A549 (cell line): ENCODE measurements around the gene SEMA4D. TPM values are rescaled to one million over a fixed set of nuclear protein-coding genes. Genes with fewer than 3 reads are reported as not detected.

Source experiments
- ATAC-seq, 2 experiments: fragments of 200-7000 bp in 1 of 2; fragments of >200 bp in 1 of 2; cut with Nextera tagmentation in 1 of 2; cut with Tn5 transposase in 1 of 2; 3 replicates each; pipeline versions ENCODE4 v1.8.0 to v1.9.1; 2018 to 2020; ENCODE audit warnings: mild to moderate bottlenecking in 1 of 2, moderate library complexity in 1 of 2
- CTCF ChIA-PET: fragments of 300-600 bp; sonication (Branson Sonifier 250); formaldehyde crosslinking; extraction: SDS; loops from one replicate; lab custom pipeline; 2021; ENCODE audit warnings: antibody characterized with exemption, inconsistent platforms; lab: Yijun Ruan, JAX
- POLR2A ChIA-PET: fragments of 350-600 bp; formaldehyde crosslinking; extraction: SDS; loops from one replicate; lab custom pipeline; 2021; ENCODE audit warnings: antibody characterized with exemption, inconsistent platforms; lab: Yijun Ruan, JAX
- DNase-seq, 2 experiments: peaks; one replicate each; pipeline versions ENCODE4 v3.0.0 to v3.0.0-alpha.2; 2011 to 2016; ENCODE audit warnings: low read depth in 1 of 2, low spot score in 1 of 2
- FAIRE-seq: peaks from 2 replicates; lab custom pipeline; 2011; peaks lifted over from hg19 to GRCh38; lab: Jason Lieb, UNC
- H3K27ac ChIP-seq, 2 experiments: fragments of >200 bp; sonication (Bioruptor Twin); formaldehyde crosslinking; 3 replicates each; pipeline ENCODE4 v1.5.1; 2016 to 2017
- H3K4me1 ChIP-seq: fragments of >200 bp; sonication (Bioruptor Twin); formaldehyde crosslinking; 3 replicates; pipeline ENCODE4 v1.6.1; 2016
- H3K4me2 ChIP-seq: fragments of >200 bp; sonication (Bioruptor Twin); formaldehyde crosslinking; 3 replicates; pipeline ENCODE4 v1.6.1; 2016
- H3K4me3 ChIP-seq: fragments of >200 bp; sonication (Bioruptor Twin); formaldehyde crosslinking; 3 replicates; pipeline ENCODE4 v1.5.1; 2016
- H3K9me3 ChIP-seq: fragments of >200 bp; sonication (Bioruptor Twin); formaldehyde crosslinking; 3 replicates; pipeline ENCODE4 v1.6.1; 2016
- CBX2 ChIP-seq: fragments of 200-600 bp; sonication (generic); IDR thresholded peaks from 2 replicates; pipeline ENCODE4 v1.6.1; 2016; ENCODE audit warnings: low read depth, mild to moderate bottlenecking, borderline replicate concordance
- CEBPB ChIP-seq, 2 experiments: fragments of >200 bp in 1 of 2; sonication (Bioruptor Twin) in 1 of 2; formaldehyde crosslinking in 1 of 2; IDR thresholded peaks; 2 replicates each; pipeline ENCODE4 v1.6.1; 2012 to 2016
- CHD2 ChIP-seq: fragments of 150-350 bp; IDR thresholded peaks from 2 replicates; pipeline ENCODE4 v1.6.1; 2014; ENCODE audit warnings: low read length; ENCODE audit not compliant: partially characterized antibody
- CHD4 ChIP-seq: fragments of 200-600 bp; sonication (generic); IDR thresholded peaks from 2 replicates; pipeline ENCODE4 v1.6.1; 2016; ENCODE audit warnings: antibody characterized with exemption, mild to moderate bottlenecking, borderline replicate concordance
- EHF ChIP-seq: fragments of 250-450 bp; sonication (Bioruptor Pico); IDR thresholded peaks from 2 replicates; pipeline ENCODE4 v1.5.0; 2020; ENCODE audit warnings: mild to moderate bottlenecking
- GATA3 ChIP-seq: IDR thresholded peaks from 2 replicates; pipeline ENCODE4 v1.6.1; 2012; ENCODE audit warnings: borderline replicate concordance
- POLR2AphosphoS2 ChIP-seq: conservative IDR thresholded peaks from 2 replicates; pipeline ENCODE4 v1.6.1; 2012; ENCODE audit warnings: low read length, improper control_type of control experiment, inconsistent platforms
- RAD21 ChIP-seq, 2 experiments: fragments of >200 bp in 1 of 2; sonication (Bioruptor Twin) in 1 of 2; formaldehyde crosslinking in 1 of 2; IDR thresholded peaks in 1 of 2; conservative IDR thresholded peaks in 1 of 2; 2 replicates in 1 of 2; 3 replicates in 1 of 2; pipeline ENCODE4 v1.6.1; 2012 to 2018; ENCODE audit warnings: inconsistent platforms in 1 of 2
- RCOR1 ChIP-seq: fragments of 150-350 bp; IDR thresholded peaks from 2 replicates; pipeline ENCODE4 v1.6.1; 2014; ENCODE audit warnings: antibody characterized with exemption, low read length, low read depth
- REST ChIP-seq: fragments of 200-600 bp; sonication (generic); IDR thresholded peaks from 2 replicates; pipeline ENCODE4 v1.6.1; 2016; ENCODE audit warnings: antibody characterized with exemption, mild to moderate bottlenecking, moderate library complexity
- RFX5 ChIP-seq: fragments of 450-650 bp; IDR thresholded peaks from 2 replicates; pipeline ENCODE4 v1.7.1; 2014; ENCODE audit warnings: antibody characterized with exemption, mild to moderate bottlenecking, moderate library complexity
- SREBF2 ChIP-seq: fragments of 450-650 bp; IDR thresholded peaks from 2 replicates; pipeline ENCODE4 v1.6.1; 2014; ENCODE audit warnings: mild to moderate bottlenecking, moderate library complexity
- USF2 ChIP-seq: fragments of 450-650 bp; IDR thresholded peaks from 2 replicates; pipeline ENCODE4 v1.6.1; 2014; ENCODE audit warnings: antibody characterized with exemption
- ZFP36 ChIP-seq: fragments of 450-650 bp; IDR thresholded peaks from 2 replicates; pipeline ENCODE4 v1.6.1; 2014; ENCODE audit warnings: borderline replicate concordance; ENCODE audit not compliant: partially characterized antibody
- ZNF302 ChIP-seq: fragments of 250-450 bp; sonication (Bioruptor Pico); IDR thresholded peaks from 2 replicates; pipeline ENCODE4 v1.9.0; 2021; ENCODE audit warnings: inconsistent platforms, mild to moderate bottlenecking, moderate library complexity
- WGBS: methylation state at CpG from one replicate; pipeline ENCODE4 v1.1.6; 2017; ENCODE audit errors: missing lambda C conversion rate; 5-methylcytosine and 5-hydroxymethylcytosine counted together
- polyA plus RNA-seq, 4 experiments: library from polyadenylated mRNA; depleted of rRNA in 3 of 4; stranded (reverse); fragments of >200 nt; fragmentation: RNase III in 1 of 4; extraction: RNeasy Plus Mini Kit Qiagen cat#74134 plus additional on column Dnase treatment in 1 of 4; gene quantifications; 2 replicates in 3 of 4; 3 replicates in 1 of 4; pipeline ENCODE4 v1.2.3, GENCODE V29; 2011 to 2017

Gene SEMA4D
- polyA plus RNA-seq, 2 of the 4 experiments (the other 2 are of a cell fraction), result 5.3 to 7.2 TPM

GRCh38 chr9:89359751-89360261 lies 138.1 kb downstream of the SEMA4D start:
- Histone ChIP-seq H3K4me1 (no peaks in the 10 kb centered on the region), H3K9me3 (no peaks in the 10 kb centered on the region), H3K4me3 (no peak overlapping the region), H3K4me2 (no peak overlapping the region), H3K27ac (no peak overlapping the region)
- no peak for DNase-seq
- TF ChIP-seq CEBPB (IDR thresholded peaks at IDR 0.05) (no peak), CHD4 (no peak), USF2 (no peak), EHF (CRISPR knock-in tag) (no peak), RCOR1 (no peak)
- 87% methylated on average over 8 of the region's 8 CpGs for WGBS
- FAIRE-seq, result no peak
- ChIA-PET CTCF (interaction anchor here (1.3 kb wide), 1 partner anchor 189 kb away, joined by 4 read pairs; no protein-coding TSS in a partner anchor), POLR2A (interaction anchor here (0.5 kb wide), 1 partner anchor 108 kb away, joined by 5 read pairs; no protein-coding TSS in a partner anchor)
- no peak for ATAC-seq

- no peak for DNase-seq
- TF ChIP-seq RFX5, result peak; percentile 92
- no peak for TF ChIP-seq CEBPB (IDR thresholded peaks at IDR 0.05)
- POLR2A ChIA-PET, result no interaction called here
- H3K27ac ChIP-seq, result no peak overlapping the region
- CTCF ChIA-PET, result interaction anchor here (1.0 kb wide), 2 partner anchors 15 to 40 kb away, joined by 3 read pairs; partner anchors contain the start of gene SECISBP2
- no peak for FAIRE-seq
- WGBS, result 85% methylated on average over 4 of the region's 4 CpGs
- H3K4me2 ChIP-seq, result no peak overlapping the region
- H3K4me1 ChIP-seq, result no peaks in the 10 kb centered on the region
- peak in 1 of 2 experiments; percentile 59; a peak in 3 of 6 replicates for ATAC-seq
- no peak overlapping the region for H3K4me3 ChIP-seq
- H3K9me3 ChIP-seq, result no peaks in the 10 kb centered on the region
Measured at GRCh38 chr9:89358985-89359384, 138.9 kb downstream of the SEMA4D start.

- TF ChIP-seq CBX2 (no peak), RAD21 (conservative IDR thresholded peaks at IDR 0.05 in 1 of 2, IDR thresholded peaks at IDR 0.05 in 1 of 2) (no peak), ZNF302 (CRISPR knock-in tag) (no peak), REST (no peak), POLR2AphosphoS2 (no peak), ZFP36 (no peak), CHD2 (no peak), SREBF2 (no peak), GATA3 (no peak)
- no peak overlapping the region for H3K4me2 ChIP-seq
- POLR2A ChIA-PET, result no interaction called here
- no peak for DNase-seq
- CTCF ChIA-PET, result interaction anchor here (0.9 to 1.1 kb wide), 4 partner anchors 13 to 191 kb away, joined by 3 read pairs; partner anchors contain the start of gene SECISBP2
- FAIRE-seq, result no peak
- no peaks in the 10 kb centered on the region for H3K4me1 ChIP-seq
- ATAC-seq, result no peak
- 73% methylated on average over 3 of the region's 3 CpGs for WGBS
- H3K27ac ChIP-seq, result no peak overlapping the region
- no peaks in the 10 kb centered on the region for H3K9me3 ChIP-seq
- H3K4me3 ChIP-seq, result no peak overlapping the region
Measured at GRCh38 chr9:89358376-89358916, 139.5 kb downstream of the SEMA4D start.
